Activated CD8-positive, alpha-beta T cell treated with anti-CD3 and anti-CD28 coated beads for 36 hours (primary cell): Measurements from ENCODE around the gene FLACC1. TPM values are rescaled to one million over a fixed set of nuclear protein-coding genes. Genes with fewer than 3 reads are reported as not detected.

Source experiments
- total RNA-seq, 2 experiments: library from RNA; stranded (reverse); gene quantifications; one replicate each; pipeline ENCODE4 v1.2.3, GENCODE V29; 2021

The FLACC1 gene
- total RNA-seq, 2 experiments from 2014 or later: 0.59 to 0.76 TPM

Other genes with a start within 250 kb of the FLACC1 start
- gene CFLAR, start 241.2 kb downstream of the FLACC1 start, total RNA-seq: 100 to 1,000 TPM; 222 to 229 TPM
- gene CASP10, start 174.2 kb downstream of the FLACC1 start, total RNA-seq: 10 to 100 TPM; 18.3 to 22.6 TPM
- 10 to 100 TPM; 35.2 to 38.4 TPM for gene CASP8, start 96.8 kb downstream of the FLACC1 start, total RNA-seq
- gene TRAK2, start 94.1 kb upstream of the FLACC1 start, total RNA-seq: 10 to 100 TPM; 19.8 to 22.8 TPM
- 10 to 100 TPM; 25.5 to 25.9 TPM for gene STRADB, start 94.4 kb upstream of the FLACC1 start, total RNA-seq